Cardiac fibroblast (primary cell): ENCODE data around the gene MAN2A2.

ENCODE experiments used
- DNase-seq, 2 donors: peaks; one replicate each; pipeline versions ENCODE4 v3.0.0 to v3.0.0-alpha.2; 2010; ENCODE audit warnings: low read depth in 2 of 2
- H3K4me3 ChIP-seq, 2 donors: replicated peaks in 1 of 2; 1 replicate in 1 of 2; 2 replicates in 1 of 2; pipeline ENCODE4 v1.5.1; 2011; ENCODE audit warnings: low read depth in 2 of 2, low read length in 2 of 2, mild to moderate bottlenecking in 2 of 2, moderate library complexity in 1 of 2
- CTCF ChIP-seq: IDR thresholded peaks from one replicate; pipeline ENCODE4 v1.5.1; 2011; ENCODE audit warnings: low read depth, mild to moderate bottlenecking, low read length, inconsistent platforms

The MAN2A2 gene

GRCh38 chr15:90902840-90903732, at the start of gene MAN2A2:
Gene MAN2A2 (plus strand): TSS chr15:90903302. CDS start chr15:90904208, 906 bp downstream.
- peak; percentile 28 for DNase-seq
- no peak for TF ChIP-seq CTCF
- H3K4me3 ChIP-seq: peak within 1 kb of the TSS; percentile 66 to 69

- no peak overlapping the region for H3K4me3 ChIP-seq
- no peak for TF ChIP-seq CTCF
- no peak for DNase-seq
Observed at GRCh38 chr15:90855139-90855538, 48.0 kb upstream of the MAN2A2 start.

- no peak for TF ChIP-seq CTCF
- no peak for DNase-seq
Observed at GRCh38 chr15:90857337-90857736, 45.8 kb upstream of the MAN2A2 start.

GRCh38 chr15:90857883-90858443, 45.1 kb upstream of the MAN2A2 start:
- no peak for TF ChIP-seq CTCF
- DNase-seq: no peak

More at GRCh38 chr15:90857337-90857736, 45.8 kb upstream of the MAN2A2 start:
- H3K4me3 ChIP-seq: no peak overlapping the region

GRCh38 chr15:90859234-90860131, 43.6 kb upstream of the MAN2A2 start:
- no peak overlapping the region for H3K4me3 ChIP-seq
- no peak for TF ChIP-seq CTCF
- no peak for DNase-seq

More at GRCh38 chr15:90857883-90858443, 45.1 kb upstream of the MAN2A2 start:
- no peak overlapping the region for H3K4me3 ChIP-seq

- no peak for DNase-seq
- TF ChIP-seq CTCF: no peak
- no peak overlapping the region for H3K4me3 ChIP-seq
Observed at GRCh38 chr15:90860450-90860849, 42.7 kb upstream of the MAN2A2 start.
